HG03025 (cell line): Measurements from ENCODE around the gene ZIC4.

Experiments
- ATAC-seq: cut with Tn5 transposase; IDR thresholded peaks from one replicate; pipeline ENCODE4 v1.9.1; 2021; ENCODE audit warnings: mild to moderate bottlenecking, moderate library complexity; ENCODE audit not compliant: unreplicated experiment, low FRiP score

Gene ZIC4

GRCh38 chr3:147358144-147358992 lies 48.0 kb downstream of the ZIC4 start:
- no peak for ATAC-seq

GRCh38 chr3:147356909-147357900 lies 49.1 kb downstream of the ZIC4 start:
- ATAC-seq: no peak

- ATAC-seq: no peak
Observed at GRCh38 chr3:147356145-147356908, 50.0 kb downstream of the ZIC4 start.

GRCh38 chr3:147355753-147356090 lies 50.6 kb downstream of the ZIC4 start:
- ATAC-seq: no peak

GRCh38 chr3:147355084-147355752 lies 51.1 kb downstream of the ZIC4 start:
- ATAC-seq: no peak

GRCh38 chr3:147354623-147355022 lies 51.7 kb downstream of the ZIC4 start:
- ATAC-seq: no peak

- no peak for ATAC-seq
Observed at GRCh38 chr3:147351301-147351700, 55.0 kb downstream of the ZIC4 start.

GRCh38 chr3:147348976-147349375 lies 57.4 kb downstream of the ZIC4 start:
- no peak for ATAC-seq

- ATAC-seq: no peak
Observed at GRCh38 chr3:147343926-147344325, 62.4 kb downstream of the ZIC4 start.

- ATAC-seq: no peak
Observed at GRCh38 chr3:147341727-147342126, 64.6 kb downstream of the ZIC4 start.

GRCh38 chr3:147336543-147337278 lies 69.6 kb downstream of the ZIC4 start:
- ATAC-seq: no peak
